ENCODE measurements around the gene FHOD3. TPM values are rescaled to one million over a fixed set of nuclear protein-coding genes. Genes with fewer than 3 reads are reported as not detected.

The FHOD3 gene
- total and polyA plus RNA-seq, 2 of the 13 experiments (the other 11 are each of a cell fraction or from before 2014, with no cell fraction given), result 0.07 TPM; not detected in 1

DNA sequence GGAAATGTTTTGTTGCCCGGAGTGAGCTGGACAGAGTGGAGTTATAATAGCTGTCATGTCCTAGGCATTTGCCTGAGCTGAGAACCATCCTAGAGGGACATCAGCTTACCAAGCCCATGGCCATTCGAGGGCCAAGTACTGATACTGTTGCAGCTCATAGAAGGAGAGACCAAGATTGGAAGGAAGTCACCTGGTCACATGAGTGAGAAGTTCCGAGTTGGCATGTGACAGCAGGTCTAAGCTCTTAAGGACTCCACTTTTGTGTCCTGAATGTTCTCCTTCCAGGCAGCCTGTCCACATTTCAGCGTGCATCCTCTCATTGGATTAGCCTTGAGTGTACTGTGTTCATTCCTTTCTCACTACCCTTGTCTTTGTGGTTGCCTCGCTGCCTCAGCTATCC is 4.4 kb downstream of the FHOD3 start:
- DNase-seq (ENCODE audit: low spot score), result no peak
- POLR2A ChIA-PET, result no interaction called here
- no peaks in the 10 kb centered on the region for H4K20me1 ChIP-seq (ENCODE audit: insufficient read depth, low read length)

GRCh38 chr18:36302676-36303075 is 5.2 kb downstream of the FHOD3 start:
- no peak for ATAC-seq
- TF ChIP-seq ETV5 (CRISPR knock-in tag; IDR thresholded peaks at IDR 0.05; ENCODE audit: borderline replicate concordance) (no peak), GLI4 (CRISPR knock-in tag; IDR thresholded peaks at IDR 0.05; ENCODE audit: borderline replicate concordance) (no peak), MZF1 (CRISPR knock-in tag; IDR thresholded peaks at IDR 0.05; ENCODE audit: borderline replicate concordance) (no peak), NFATC3 (CRISPR knock-in tag; IDR thresholded peaks at IDR 0.05) (no peak), ERF (CRISPR knock-in tag; IDR thresholded peaks at IDR 0.05) (no peak), ZEB1 (IDR thresholded peaks at IDR 0.05; ENCODE audit: insufficient replicate concordance, low read depth) (no peak), KDM5B (CRISPR knock-in tag; IDR thresholded peaks at IDR 0.05; ENCODE audit: borderline replicate concordance) (no peak), ZMYM4 (CRISPR knock-in tag; IDR thresholded peaks at IDR 0.05) (no peak), PRPF4 (IDR thresholded peaks at IDR 0.05; ENCODE audit: low read depth, low read length, poor library complexity, severe bottlenecking) (no peak)
- TF ChIP-seq, protein P1, sequence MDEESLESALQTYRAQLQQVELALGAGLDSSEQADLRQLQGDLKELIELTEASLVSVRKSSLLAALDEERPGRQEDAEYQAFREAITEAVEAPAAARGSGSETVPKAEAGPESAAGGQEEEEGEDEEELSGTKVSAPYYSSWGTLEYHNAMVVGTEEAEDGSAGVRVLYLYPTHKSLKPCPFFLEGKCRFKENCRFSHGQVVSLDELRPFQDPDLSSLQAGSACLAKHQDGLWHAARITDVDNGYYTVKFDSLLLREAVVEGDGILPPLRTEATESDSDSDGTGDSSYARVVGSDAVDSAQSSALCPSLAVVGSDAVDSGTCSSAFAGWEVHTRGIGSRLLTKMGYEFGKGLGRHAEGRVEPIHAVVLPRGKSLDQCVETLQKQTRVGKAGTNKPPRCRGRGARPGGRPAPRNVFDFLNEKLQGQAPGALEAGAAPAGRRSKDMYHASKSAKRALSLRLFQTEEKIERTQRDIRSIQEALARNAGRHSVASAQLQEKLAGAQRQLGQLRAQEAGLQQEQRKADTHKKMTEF (CRISPR knock-in tag; IDR thresholded peaks at IDR 0.05), result no peak
- TF ChIP-seq, protein P2, sequence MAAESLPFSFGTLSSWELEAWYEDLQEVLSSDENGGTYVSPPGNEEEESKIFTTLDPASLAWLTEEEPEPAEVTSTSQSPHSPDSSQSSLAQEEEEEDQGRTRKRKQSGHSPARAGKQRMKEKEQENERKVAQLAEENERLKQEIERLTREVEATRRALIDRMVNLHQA (CRISPR knock-in tag; IDR thresholded peaks at IDR 0.05), result no peak

More for the DNA sequence above, 4.4 kb downstream of the FHOD3 start:
- no TSS peak for BruUV-seq (replicated peaks)
- 0 out of 2 replicates have a peak, but pooled peaks cover 2% of the 10 kb centered on the region for H3K4me1 ChIP-seq (ENCODE audit: insufficient read depth, low read length)
- H3K4me2 ChIP-seq (ENCODE audit: low read depth, low read length), result no peak overlapping the region
- in situ Hi-C loops (cut with HindIII; ENCODE audit: extremely low pct_ligation_motif_present, low pct_unique_long_range_greater_than_20kb), result no loop called here
- no peak overlapping the region for H3K9ac ChIP-seq (ENCODE audit: insufficient read depth, low read depth, low read length)
- H3K27me3 ChIP-seq (ENCODE audit: control insufficient read depth in 1 of 2, insufficient read depth in 2 of 2, low read length in 2 of 2), result peaks cover 0 to 31% of the 10 kb centered on the region in 2 experiments; a peak in 4 of 5 replicates
- no peaks in the 10 kb centered on the region for H3K79me2 ChIP-seq (ENCODE audit: insufficient read depth, low read length)
- 0% methylated on average over 5 of the region's 5 CpGs for WGBS (ENCODE audit: low lambda C conversion rate)
- H3K27ac ChIP-seq (ENCODE audit: extremely low read length, insufficient read depth, low read length), result no peak overlapping the region
- H3K9me3 ChIP-seq (ENCODE audit: low read length), result no peaks in the 10 kb centered on the region
- ATAC-seq (no peak), FAIRE-seq (no peak)
- H3K4me3 ChIP-seq (replicated peaks in 1 of 3; ENCODE audit: insufficient read depth in 1 of 3, low read depth in 2 of 3, low read length in 3 of 3), result no peak overlapping the region
- intact Hi-C loops (cut with micrococcal nuclease; ENCODE audit: unreplicated experiment), result no loop called here
- no peaks in the 10 kb centered on the region for H3K36me3 ChIP-seq (replicated peaks in 1 of 2; ENCODE audit: control insufficient read depth in 1 of 2, insufficient read depth in 2 of 2, low read length in 2 of 2)
- CTCF ChIA-PET (ENCODE audit: low intra/inter-chr PET ratio, low total read pairs), result no interaction called here
- TF ChIP-seq XBP1 (CRISPR knock-in tag; IDR thresholded peaks at IDR 0.05) (no peak), ZNF780A (CRISPR knock-in tag; IDR thresholded peaks at IDR 0.05) (no peak), FIP1L1 (IDR thresholded peaks at IDR 0.05; ENCODE audit: borderline replicate concordance, insufficient read depth, low read depth, low read length) (no peak), NFYB (CRISPR knock-in tag; IDR thresholded peaks at IDR 0.05) (no peak), HOXA7 (CRISPR knock-in tag; IDR thresholded peaks at IDR 0.05) (no peak), CBX1 (IDR thresholded peaks at IDR 0.05; ENCODE audit: low read depth) (no peak), CREB1 (IDR thresholded peaks at IDR 0.05) (no peak), CREB1 (CRISPR knock-in tag; IDR thresholded peaks at IDR 0.05) (no peak), ZBTB1 (CRISPR knock-in tag; IDR thresholded peaks at IDR 0.05; ENCODE audit: borderline replicate concordance) (no peak), ZNF484 (CRISPR knock-in tag; IDR thresholded peaks at IDR 0.05; ENCODE audit: borderline replicate concordance, low read depth) (no peak), ZBTB26 (CRISPR knock-in tag; IDR thresholded peaks at IDR 0.05; ENCODE audit: borderline replicate concordance) (no peak), MEIS2 (CRISPR knock-in tag; IDR thresholded peaks at IDR 0.05) (no peak)
- no peak overlapping the region for H2AFZ ChIP-seq (ENCODE audit: low read length)

More at GRCh38 chr18:36302676-36303075, 5.2 kb downstream of the FHOD3 start:
- no peak overlapping the region for H3K9ac ChIP-seq (ENCODE audit: insufficient read depth, low read depth, low read length)
- H3K27ac ChIP-seq (ENCODE audit: extremely low read length, insufficient read depth, low read length), result no peak overlapping the region
- no peak overlapping the region for H3K4me3 ChIP-seq (replicated peaks in 1 of 3; ENCODE audit: insufficient read depth in 1 of 3, low read depth in 2 of 3, low read length in 3 of 3)
- 0% methylated on average over 1 of the region's 2 CpGs for WGBS (ENCODE audit: low lambda C conversion rate)
- DNase-seq (ENCODE audit: low spot score) (no peak), FAIRE-seq (no peak)
- no peak overlapping the region for H3K4me2 ChIP-seq (ENCODE audit: low read depth, low read length)
- H2AFZ ChIP-seq (ENCODE audit: low read length), result no peak overlapping the region
- H3K79me2 ChIP-seq (ENCODE audit: insufficient read depth, low read length), result no peaks in the 10 kb centered on the region
- no peaks in the 10 kb centered on the region for H3K9me3 ChIP-seq (ENCODE audit: low read length)
- H3K27me3 ChIP-seq (ENCODE audit: control insufficient read depth in 1 of 2, insufficient read depth in 2 of 2, low read length in 2 of 2), result peaks cover 0 to 31% of the 10 kb centered on the region in 2 experiments; a peak in 4 of 5 replicates
- in situ Hi-C loops (cut with HindIII; ENCODE audit: extremely low pct_ligation_motif_present, low pct_unique_long_range_greater_than_20kb), result no loop called here
- intact Hi-C loops (cut with micrococcal nuclease; ENCODE audit: unreplicated experiment), result no loop called here
- no TSS peak for BruUV-seq (replicated peaks)
- no peaks in the 10 kb centered on the region for H3K4me1 ChIP-seq (ENCODE audit: insufficient read depth, low read length)
- H4K20me1 ChIP-seq (ENCODE audit: insufficient read depth, low read length), result no peaks in the 10 kb centered on the region
- no peaks in the 10 kb centered on the region for H3K36me3 ChIP-seq (replicated peaks in 1 of 2; ENCODE audit: control insufficient read depth in 1 of 2, insufficient read depth in 2 of 2, low read length in 2 of 2)
- CTCF ChIA-PET (ENCODE audit: low intra/inter-chr PET ratio, low total read pairs), result no interaction called here
- POLR2A ChIA-PET, result no interaction called here

All from HepG2 (cell line).